Tibial artery (tissue), 4 donors: ENCODE data around the gene TIPARP.
"Not testable (repeated sequence)": the region's sequence is repeated elsewhere in the genome, so short reads cannot be mapped to it uniquely, and the experiment has no call there.

Experiments
- DNase-seq, 2 donors: peaks; one replicate each; pipeline ENCODE4 v3.0.0-alpha.2; 2019
- H3K27ac ChIP-seq, 2 donors: fragments of 200-600 bp; sonication (generic) in 1 of 2; 1 replicate in 1 of 2; 2 replicates in 1 of 2; pipeline ENCODE4 v1.5.1; 2018 to 2019; ENCODE audit warnings: mild to moderate bottlenecking in 1 of 2
- H3K27me3 ChIP-seq, 2 donors: fragments of 200-600 bp; sonication (generic) in 1 of 2; one replicate each; pipeline versions ENCODE4 v1.5.1 to v1.6.0; 2016 to 2019
- H3K36me3 ChIP-seq, 3 donors: fragments of 200-600 bp; sonication (generic) in 2 of 3; one replicate each; pipeline ENCODE4 v1.5.1; 2016 to 2019; ENCODE audit warnings: mild to moderate bottlenecking in 2 of 3
- H3K4me1 ChIP-seq, 4 donors: fragments of 200-600 bp; sonication (generic) in 2 of 4; 1 replicate in 3 of 4; 2 replicates in 1 of 4; pipeline ENCODE4 v1.5.1; 2016 to 2019
- H3K4me3 ChIP-seq, 2 donors: fragments of 200-600 bp; sonication (generic) in 1 of 2; 1 replicate in 1 of 2; 2 replicates in 1 of 2; pipeline ENCODE4 v1.5.1; 2018 to 2019; ENCODE audit warnings: mild to moderate bottlenecking in 2 of 2
- H3K9me3 ChIP-seq, 3 donors: fragments of 200-600 bp; sonication (generic) in 1 of 3; one replicate each; pipeline ENCODE4 v1.5.1; 2016 to 2019
- intact Hi-C: fragments of 100-400 bp; cut with DNase I; formaldehyde crosslinking; loops from one replicate; pipeline ENCODE4 v1.15.0; 2023; ENCODE audit warnings: low total_unique reads
- TF ChIP-seq, protein P1 (sequence below), 2 experiments: fragments of 200-600 bp in 1 of 2; fragments of 450-650 bp in 1 of 2; IDR thresholded peaks; one replicate each; pipeline ENCODE4 v1.5.1; 2017 to 2019; ENCODE audit warnings: antibody characterized with exemption in 2 of 2, mild to moderate bottlenecking in 1 of 2, moderate library complexity in 1 of 2

Gene TIPARP

DNA sequence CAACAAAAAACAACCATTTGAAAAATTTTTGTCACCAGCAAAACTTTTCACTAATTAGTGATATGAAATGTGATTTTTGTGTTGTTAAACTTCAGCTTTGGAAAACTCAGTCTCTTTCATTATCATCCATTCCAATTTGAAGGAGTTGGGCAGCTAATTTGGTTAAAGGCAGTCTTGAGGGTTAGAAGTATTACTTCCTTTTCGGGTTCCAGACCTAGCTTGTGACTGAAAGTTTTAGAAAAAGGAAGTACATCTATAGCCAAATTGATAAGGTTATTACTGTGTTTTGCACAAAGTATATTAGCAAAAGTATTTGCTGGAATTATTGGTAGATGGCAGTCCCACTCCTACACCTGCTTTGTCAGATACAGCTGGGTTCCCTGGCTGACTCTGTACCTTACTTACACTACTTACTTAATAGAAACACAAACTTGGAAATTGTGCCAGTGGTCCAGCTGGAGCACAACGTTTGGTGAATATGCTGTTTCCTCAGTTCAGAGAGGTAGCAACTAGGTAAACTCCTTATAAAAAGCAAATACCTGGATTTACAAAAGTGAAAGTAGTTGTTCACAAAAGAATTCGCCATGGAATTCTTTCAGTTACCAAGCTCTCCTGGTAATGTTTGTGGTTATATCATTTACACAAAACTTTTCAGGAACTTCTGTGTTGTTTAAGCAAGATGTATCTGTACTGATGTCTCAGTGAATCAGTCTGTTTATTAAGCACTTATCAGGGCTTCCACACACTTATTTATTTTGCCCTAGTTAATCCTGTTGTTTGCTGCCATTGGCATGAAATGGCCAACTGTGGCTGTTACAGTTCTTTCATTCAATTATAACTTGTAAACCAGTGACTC, 31.6 kb downstream of the TIPARP start:
- H3K36me3 ChIP-seq = peaks cover 49 to 60% (median 50%) of the 10 kb centered on the region in 3 donors
- TF ChIP-seq, protein P1, sequence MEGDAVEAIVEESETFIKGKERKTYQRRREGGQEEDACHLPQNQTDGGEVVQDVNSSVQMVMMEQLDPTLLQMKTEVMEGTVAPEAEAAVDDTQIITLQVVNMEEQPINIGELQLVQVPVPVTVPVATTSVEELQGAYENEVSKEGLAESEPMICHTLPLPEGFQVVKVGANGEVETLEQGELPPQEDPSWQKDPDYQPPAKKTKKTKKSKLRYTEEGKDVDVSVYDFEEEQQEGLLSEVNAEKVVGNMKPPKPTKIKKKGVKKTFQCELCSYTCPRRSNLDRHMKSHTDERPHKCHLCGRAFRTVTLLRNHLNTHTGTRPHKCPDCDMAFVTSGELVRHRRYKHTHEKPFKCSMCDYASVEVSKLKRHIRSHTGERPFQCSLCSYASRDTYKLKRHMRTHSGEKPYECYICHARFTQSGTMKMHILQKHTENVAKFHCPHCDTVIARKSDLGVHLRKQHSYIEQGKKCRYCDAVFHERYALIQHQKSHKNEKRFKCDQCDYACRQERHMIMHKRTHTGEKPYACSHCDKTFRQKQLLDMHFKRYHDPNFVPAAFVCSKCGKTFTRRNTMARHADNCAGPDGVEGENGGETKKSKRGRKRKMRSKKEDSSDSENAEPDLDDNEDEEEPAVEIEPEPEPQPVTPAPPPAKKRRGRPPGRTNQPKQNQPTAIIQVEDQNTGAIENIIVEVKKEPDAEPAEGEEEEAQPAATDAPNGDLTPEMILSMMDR (IDR thresholded peaks at IDR 0.05) = no peak
- no peaks in the 10 kb centered on the region for H3K9me3 ChIP-seq
- no peak overlapping the region for H3K27ac ChIP-seq
- intact Hi-C loops = no loop called here
- H3K27me3 ChIP-seq = no peaks in the 10 kb centered on the region
- peaks cover 0 to 3% (median 0%) of the 10 kb centered on the region in 4 donors for H3K4me1 ChIP-seq
- DNase-seq = no peak
- H3K4me3 ChIP-seq = no peak overlapping the region

DNA sequence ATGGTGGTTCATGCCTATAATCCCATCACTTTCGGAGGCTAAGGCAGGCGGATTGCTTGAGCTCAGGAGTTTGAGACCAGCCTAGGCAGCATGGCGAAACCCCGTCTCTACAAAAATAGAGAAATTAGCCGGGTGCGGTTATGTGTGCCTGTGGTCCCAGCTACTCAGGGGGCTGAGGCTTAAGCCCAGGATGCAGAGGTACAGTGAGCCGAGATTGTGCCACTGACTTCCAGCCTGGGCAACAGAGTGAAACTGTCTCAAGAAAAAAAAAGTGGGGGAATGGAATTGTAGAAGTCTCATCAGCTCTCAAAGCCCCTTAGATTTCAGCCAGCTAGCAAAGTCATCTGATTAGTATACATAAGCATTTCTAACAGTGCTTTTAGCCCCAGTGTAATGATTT, 33.2 kb downstream of the TIPARP start:
- Histone ChIP-seq H3K9me3 (no peaks in the 10 kb centered on the region), H3K4me3 (no peak overlapping the region), H3K27ac (no peak overlapping the region), H3K36me3 (peaks cover 48 to 57% (median 49%) of the 10 kb centered on the region in 3 donors), H3K4me1 (no peaks in the 10 kb centered on the region), H3K27me3 (no peaks in the 10 kb centered on the region)
- intact Hi-C loops = no loop called here
- DNase-seq = no peak
- TF ChIP-seq, protein P1 (IDR thresholded peaks at IDR 0.05) = no peak

DNA sequence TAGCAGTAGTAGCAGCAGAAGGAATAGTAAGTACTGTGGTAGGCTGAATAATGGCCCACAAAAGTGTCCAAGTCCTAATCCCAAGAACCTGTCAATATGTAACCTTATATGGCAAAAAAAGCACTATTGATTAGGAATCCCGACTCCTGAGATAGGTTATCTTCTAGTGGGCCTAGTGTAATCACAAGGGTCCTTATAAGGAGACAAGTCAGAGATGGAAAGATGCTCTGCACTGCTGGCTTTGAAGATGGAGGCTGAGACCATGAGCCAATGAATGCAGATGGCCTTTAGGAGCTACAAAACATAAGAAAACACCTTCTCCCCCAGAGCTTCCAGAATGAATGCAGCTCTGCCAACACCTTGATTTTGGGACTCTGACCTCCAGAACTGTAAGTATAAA, 36.0 kb downstream of the TIPARP start:
- no peak overlapping the region for H3K27ac ChIP-seq
- no peak for DNase-seq

DNA sequence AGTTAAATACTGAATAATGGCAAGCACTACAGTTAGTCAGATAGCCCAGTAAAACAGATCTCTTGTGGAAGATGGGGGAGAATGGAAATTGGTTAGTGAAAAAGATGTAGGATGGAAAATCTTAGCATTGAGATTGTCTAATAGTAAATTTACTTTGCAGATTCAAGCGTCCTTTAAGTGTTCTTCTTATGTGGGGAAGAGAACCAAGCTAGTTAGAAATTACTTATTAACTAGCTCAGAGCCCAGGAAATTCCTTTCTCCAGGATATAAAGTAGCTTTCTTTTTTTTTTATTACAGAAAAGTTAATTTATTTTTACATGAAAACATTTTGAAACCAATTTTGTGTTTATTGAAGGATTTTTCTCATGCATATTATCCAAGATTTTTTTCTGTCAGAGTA, 36.7 kb downstream of the TIPARP start:
- Histone ChIP-seq H3K4me1 (no peaks in the 10 kb centered on the region), H3K27ac (no peak overlapping the region), H3K4me3 (no peak overlapping the region), H3K27me3 (no peaks in the 10 kb centered on the region), H3K9me3 (no peaks in the 10 kb centered on the region), H3K36me3 (peaks cover 22 to 27% (median 22%) of the 10 kb centered on the region in 3 donors)
- no peak for DNase-seq
- TF ChIP-seq, protein P1 (IDR thresholded peaks at IDR 0.05) = no peak
- intact Hi-C loops = no loop called here

More for the DNA sequence above, 36.0 kb downstream of the TIPARP start:
- Histone ChIP-seq H3K27me3 (no peaks in the 10 kb centered on the region), H3K36me3 (peaks cover 29 to 33% (median 29%) of the 10 kb centered on the region in 3 donors), H3K9me3 (no peaks in the 10 kb centered on the region), H3K4me1 (no peaks in the 10 kb centered on the region), H3K4me3 (no peak overlapping the region)
- intact Hi-C loops = no loop called here
- TF ChIP-seq, protein P1 (IDR thresholded peaks at IDR 0.05) = no peak

DNA sequence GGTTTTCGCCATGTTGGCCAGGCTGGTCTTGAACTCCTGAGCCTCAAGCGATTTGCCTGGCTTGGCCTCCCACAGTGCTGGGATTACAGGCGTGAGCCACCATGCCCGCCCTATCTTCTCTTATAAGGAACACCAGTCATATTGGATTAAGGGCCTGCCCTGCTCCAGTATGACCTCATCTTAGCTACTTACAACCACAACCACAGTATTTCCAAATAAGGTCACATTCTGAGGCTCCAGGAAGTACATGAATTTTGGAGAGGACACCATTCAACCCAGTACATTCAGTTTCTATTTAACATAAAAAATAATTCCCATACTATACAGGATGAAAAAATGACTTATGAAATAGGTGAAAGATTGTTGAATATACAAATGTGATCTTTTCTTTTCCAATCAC, 37.6 kb downstream of the TIPARP start:
- H3K4me1 ChIP-seq, H3K27me3 ChIP-seq, H3K27ac ChIP-seq, intact Hi-C loops, H3K9me3 ChIP-seq, DNase-seq, H3K4me3 ChIP-seq: not testable (repeated sequence)
- H3K36me3 ChIP-seq = peaks cover 14 to 23% (median 20%) of the 10 kb centered on the region in 3 donors

DNA sequence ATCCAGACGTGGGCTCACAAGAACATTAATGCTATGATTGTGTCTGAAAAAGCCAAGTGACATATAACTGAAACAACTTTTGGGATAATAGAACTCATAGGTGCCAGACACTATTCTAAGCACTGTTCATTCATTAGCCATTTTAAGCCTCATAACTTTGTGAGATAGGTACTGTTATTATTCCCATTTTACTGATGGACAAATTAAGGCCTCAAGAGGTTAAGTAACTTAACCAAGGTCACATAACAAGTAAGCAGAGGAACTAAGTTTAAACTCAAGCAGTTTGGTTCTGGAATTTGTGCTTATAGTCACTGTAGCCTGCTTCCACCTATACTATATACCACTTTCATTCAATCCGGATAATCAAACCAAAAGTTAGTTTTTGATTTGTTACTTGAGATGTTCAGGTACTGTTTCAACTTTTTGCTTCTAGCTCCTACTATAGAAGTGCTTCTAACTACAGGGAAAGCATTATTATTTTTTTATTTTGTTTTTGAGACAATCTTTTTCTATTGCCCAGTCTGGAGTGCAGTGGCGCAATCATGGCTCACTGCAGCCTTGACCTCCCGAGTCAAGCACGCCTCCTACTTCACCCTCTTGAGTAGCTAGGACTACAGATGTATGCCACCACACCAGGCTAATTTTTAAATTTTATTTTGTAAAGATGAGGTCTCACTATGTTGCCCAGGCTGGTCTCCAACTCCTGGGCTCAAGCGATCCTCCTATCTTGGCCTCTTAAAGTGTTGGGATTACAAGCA, 41.9 kb downstream of the TIPARP start:
- Histone ChIP-seq H3K27ac (no peak overlapping the region), H3K36me3 (peaks cover 0 to 10% (median 6%) of the 10 kb centered on the region in 3 donors), H3K9me3 (no peaks in the 10 kb centered on the region), H3K4me1 (no peaks in the 10 kb centered on the region), H3K4me3 (no peak overlapping the region), H3K27me3 (no peaks in the 10 kb centered on the region)
- DNase-seq = no peak
- TF ChIP-seq, protein P1 (IDR thresholded peaks at IDR 0.05) = no peak
- intact Hi-C loops = no loop called here
